H1 (cell line): ENCODE results near the gene HOXA11. TPM values are rescaled to one million over a fixed set of nuclear protein-coding genes. Genes with fewer than 3 reads are reported as not detected.

Experiments used
- CTCF ChIA-PET: fragments of 300-600 bp; sonication (Branson Sonifier 250); formaldehyde crosslinking; loops from one replicate; lab custom pipeline; 2021; ENCODE audit not compliant: partially characterized antibody; lab: Charles Lee
- POLR2A ChIA-PET: fragments of 300-600 bp; sonication (Branson Sonifier 250); formaldehyde crosslinking; loops from one replicate; lab custom pipeline; 2021; ENCODE audit warnings: inconsistent platforms; ENCODE audit not compliant: partially characterized antibody; lab: Charles Lee
- DNase-seq, 2 experiments: peaks; one replicate each; pipeline versions ENCODE4 v3.0.0 to v3.0.0-alpha.2; 2010 to 2022; ENCODE audit warnings: low spot score in 2 of 2, low read depth in 1 of 2, mixed read lengths in 1 of 2
- FAIRE-seq: peaks from 2 replicates; lab custom pipeline; 2011; peaks lifted over from hg19 to GRCh38; lab: Jason Lieb, UNC
- H2AFZ ChIP-seq: 2 replicates; pipeline ENCODE4 v1.8.1; 2012; ENCODE audit warnings: low read length, inconsistent platforms
- H2AK5ac ChIP-seq: 2 replicates; pipeline ENCODE4 v1.6.1; 2013; ENCODE audit warnings: low read depth, low read length
- H2BK120ac ChIP-seq: replicated peaks from 2 replicates; pipeline ENCODE3; 2013; ENCODE audit warnings: low read depth, low read length, inconsistent platforms
- H2BK12ac ChIP-seq: 2 replicates; pipeline ENCODE4 v1.6.1; 2013; ENCODE audit warnings: low read depth, low read length
- H2BK15ac ChIP-seq: 2 replicates; pipeline ENCODE4 v1.6.1; 2013; ENCODE audit warnings: low read length
- H2BK20ac ChIP-seq: 2 replicates; pipeline ENCODE4 v1.6.1; 2013; ENCODE audit warnings: low read length
- H2BK5ac ChIP-seq: 2 replicates; pipeline ENCODE4 v1.6.1; 2013; ENCODE audit warnings: low read depth, low read length
- H3K14ac ChIP-seq: 2 replicates; pipeline ENCODE4 v1.6.1; 2013; ENCODE audit warnings: inconsistent platforms; ENCODE audit not compliant: insufficient read length
- H3K18ac ChIP-seq: 2 replicates; pipeline ENCODE4 v1.6.1; 2013; ENCODE audit warnings: low read length; ENCODE audit errors: extremely low read depth
- H3K23ac ChIP-seq: 2 replicates; pipeline ENCODE4 v1.6.1; 2013; ENCODE audit warnings: inconsistent platforms; ENCODE audit not compliant: insufficient read length
- H3K23me2 ChIP-seq: 2 replicates; pipeline ENCODE4 v1.6.1; 2013; ENCODE audit warnings: low read depth, low read length
- H3K27ac ChIP-seq: 2 replicates; pipeline ENCODE4 v1.6.1; 2011; ENCODE audit warnings: low read depth, low read length, inconsistent platforms
- H3K27me3 ChIP-seq, 4 experiments: replicated peaks in 1 of 4; 1 replicate in 1 of 4; 2 replicates in 3 of 4; pipeline versions ENCODE4 v1.6.1 to v1.8.1; 2011 to 2013; ENCODE audit warnings: low read length in 3 of 4, mild to moderate bottlenecking in 3 of 4, inconsistent platforms in 2 of 4, mixed read lengths in 2 of 4, moderate library complexity in 1 of 4; ENCODE audit not compliant: control insufficient read depth in 3 of 4, insufficient read depth in 3 of 4; ENCODE audit errors: extremely low read depth in 1 of 4
- H3K36me3 ChIP-seq, 4 experiments: 2 replicates each; pipeline versions ENCODE4 v1.6.1 to v1.8.1; 2011 to 2013; ENCODE audit warnings: mild to moderate bottlenecking in 4 of 4, low read length in 3 of 4, moderate library complexity in 2 of 4, control low read depth in 1 of 4, inconsistent platforms in 1 of 4; ENCODE audit not compliant: insufficient read depth in 4 of 4, control insufficient read depth in 2 of 4
- H3K4ac ChIP-seq: replicated peaks from 2 replicates; pipeline ENCODE3; 2013; ENCODE audit warnings: low read length, low read depth, mixed read lengths, inconsistent platforms; ENCODE audit not compliant: insufficient read length
- H3K4me1 ChIP-seq, 4 experiments: replicated peaks in 1 of 4; 1 replicate in 1 of 4; 2 replicates in 3 of 4; pipeline versions ENCODE4 v1.6.1 to v1.8.1; 2011 to 2013; ENCODE audit warnings: low read length in 3 of 4, inconsistent platforms in 2 of 4, mixed read lengths in 1 of 4; ENCODE audit not compliant: insufficient read depth in 4 of 4, control insufficient read depth in 3 of 4
- H3K4me2 ChIP-seq, 2 experiments: 2 replicates each; pipeline versions ENCODE4 v1.6.1 to v1.8.1; 2011 to 2013; ENCODE audit warnings: low read depth in 2 of 2, low read length in 2 of 2, control low read depth in 1 of 2, inconsistent platforms in 1 of 2, mild to moderate bottlenecking in 1 of 2; ENCODE audit not compliant: insufficient read depth in 1 of 2
- H3K4me3 ChIP-seq, 4 experiments: fragments of 200-600, 300-600 bp in 1 of 4; sonication (generic), shearing (Covaris generic), sonication (Bioruptor Twin) in 1 of 4; 2 replicates each; pipeline versions ENCODE4 v1.5.1 to v1.8.1; 2011 to 2016; ENCODE audit warnings: low read length in 4 of 4, low read depth in 3 of 4, control low read depth in 2 of 4, inconsistent platforms in 2 of 4, mild to moderate bottlenecking in 2 of 4, mixed read lengths in 1 of 4, moderate library complexity in 1 of 4; ENCODE audit not compliant: insufficient read depth in 2 of 4; ENCODE audit errors: extremely low read depth in 1 of 4
- H3K56ac ChIP-seq: replicated peaks from 2 replicates; pipeline ENCODE3; 2013; ENCODE audit warnings: low read depth, mild to moderate bottlenecking, mixed read lengths, low read length, inconsistent platforms; ENCODE audit not compliant: insufficient read length
- H3K79me1 ChIP-seq: 2 replicates; pipeline ENCODE4 v1.6.1; 2013; ENCODE audit warnings: low read depth, low read length, control low read depth
- H3K79me2 ChIP-seq, 2 experiments: 2 replicates each; pipeline versions ENCODE4 v1.6.1 to v1.8.1; 2012 to 2013; ENCODE audit warnings: low read length in 2 of 2, mild to moderate bottlenecking in 2 of 2, inconsistent platforms in 1 of 2; ENCODE audit not compliant: insufficient read depth in 2 of 2, control insufficient read depth in 1 of 2
- H3K9ac ChIP-seq, 4 experiments: replicated peaks in 1 of 4; 1 replicate in 1 of 4; 2 replicates in 3 of 4; pipeline versions ENCODE4 v1.6.1 to v1.8.1; 2011 to 2013; ENCODE audit warnings: low read depth in 3 of 4, low read length in 3 of 4, control low read depth in 2 of 4, mild to moderate bottlenecking in 2 of 4, moderate library complexity in 2 of 4, inconsistent platforms in 1 of 4; ENCODE audit errors: extremely low read depth in 1 of 4
- H3K9me3 ChIP-seq, 2 experiments: 2 replicates each; pipeline versions ENCODE4 v1.6.1 to v1.8.1; 2012 to 2013; ENCODE audit warnings: mild to moderate bottlenecking in 2 of 2, moderate library complexity in 2 of 2, control low read depth in 1 of 2, inconsistent platforms in 1 of 2, low read depth in 1 of 2, low read length in 1 of 2, mixed read lengths in 1 of 2; ENCODE audit not compliant: insufficient read depth in 2 of 2
- H4K20me1 ChIP-seq, 2 experiments: replicated peaks in 1 of 2; 2 replicates each; pipeline versions ENCODE3 to v1.8.1; 2011 to 2013; ENCODE audit warnings: inconsistent platforms in 2 of 2, low read length in 2 of 2, mild to moderate bottlenecking in 1 of 2; ENCODE audit not compliant: insufficient read depth in 2 of 2, control insufficient read depth in 1 of 2
- H4K5ac ChIP-seq: 2 replicates; pipeline ENCODE4 v1.6.1; 2013; ENCODE audit warnings: low read length, low read depth, mixed read lengths, inconsistent platforms; ENCODE audit not compliant: insufficient read length
- H4K8ac ChIP-seq: 2 replicates; pipeline ENCODE4 v1.8.0; 2013; ENCODE audit warnings: mild to moderate bottlenecking, moderate library complexity, low read length, inconsistent platforms; ENCODE audit not compliant: insufficient read depth; ENCODE audit errors: extremely low read depth
- H4K91ac ChIP-seq: replicated peaks from 2 replicates; pipeline ENCODE3; 2013; ENCODE audit warnings: low read length, mixed read lengths, inconsistent platforms; ENCODE audit not compliant: insufficient read length
- BRCA1 ChIP-seq: IDR thresholded peaks from 2 replicates; pipeline ENCODE4 v1.6.1; 2012; ENCODE audit warnings: low read depth, low read length, improper control_type of control experiment
- CHD2 ChIP-seq: IDR thresholded peaks from 2 replicates; pipeline ENCODE4 v1.6.1; 2012; ENCODE audit warnings: low read length, improper control_type of control experiment
- EZH2 ChIP-seq: fragments of 200-600 bp; sonication (generic); IDR thresholded peaks from 2 replicates; pipeline ENCODE4 v1.7.1; 2012; ENCODE audit warnings: low read depth, mild to moderate bottlenecking, moderate library complexity, low read length, inconsistent platforms; ENCODE audit not compliant: severe bottlenecking
- RNF2 ChIP-seq: fragments of 200-900, 300-1000 bp; sonication (generic); IDR thresholded peaks from 2 replicates; pipeline ENCODE4 v1.7.1; 2016; ENCODE audit warnings: borderline replicate concordance, low read depth, mild to moderate bottlenecking, antibody characterized with exemption, low read length; ENCODE audit not compliant: poor library complexity, severe bottlenecking; ENCODE audit errors: missing control alignments
- SUZ12 ChIP-seq: fragments of 200-600 bp; sonication (generic); IDR thresholded peaks from 2 replicates; pipeline ENCODE4 v1.6.1; 2012; ENCODE audit warnings: mild to moderate bottlenecking, inconsistent platforms, low read length, moderate library complexity, mixed read lengths
- WGBS, 2 experiments: shearing (Covaris generic) in 1 of 2; methylation state at CpG; one replicate each; pipeline versions ENCODE4 v1.1.6 to v1.1.7; 2013 to 2015; ENCODE audit warnings: low lambda C conversion rate in 2 of 2, mixed read lengths in 2 of 2, inconsistent platforms in 1 of 2, low coverage in 1 of 2, missing lambda C conversion rate in 1 of 2; ENCODE audit not compliant: insufficient replicate concordance in 2 of 2, insufficient coverage in 1 of 2, insufficient read length in 1 of 2; ENCODE audit errors: extremely low coverage in 1 of 2, missing lambda C conversion rate in 1 of 2; 5-methylcytosine and 5-hydroxymethylcytosine counted together
- polyA plus RNA-seq, 7 experiments: library from polyadenylated mRNA; depleted of rRNA in 3 of 7; stranded (reverse) in 5 of 7; unstranded in 2 of 7; fragments of >200 nt in 5 of 7; fragments of 200-250 nt in 2 of 7; gene quantifications; 1 replicate in 5 of 7; 2 replicates in 1 of 7; 4 replicates in 1 of 7; pipeline versions ENCODE4 v1.2.1 to v1.2.3, GENCODE V29; 2011 to 2013; ENCODE audit warnings: missing spikeins in 2 of 7, mixed read lengths in 2 of 7
- total RNA-seq: library from RNA; stranded (reverse); fragmentation: NEBNext Ultra II Directional; extraction: Animal tissue kit (Norgen Biotek cat#: 25700); gene quantifications from 2 replicates; pipeline ENCODE4 v1.2.1, GENCODE V29; 2021

HOXA11 gene
- total and polyA plus RNA-seq, 2 of the 8 experiments (the other 6 are each of a cell fraction or from before 2014, with no cell fraction given) = not detected

GRCh38 chr7:27179030-27179429, 6.0 kb downstream of the HOXA11 start:
- Histone ChIP-seq H3K9me3 (no peaks in the 10 kb centered on the region), H4K20me1 (peaks cover 42 to 54% of the 10 kb centered on the region in 2 experiments)

More at GRCh38 chr7:27179030-27179429, 6.0 kb downstream of the HOXA11 start:
- Histone ChIP-seq H2BK15ac (no peak overlapping the region), H2BK20ac (no peak overlapping the region), H3K79me1 (no peaks in the 10 kb centered on the region), H3K23ac (no peak overlapping the region), H3K27me3 (peaks cover 99 to 100% (median 100%) of the 10 kb centered on the region in 4 experiments), H3K9ac (no peak overlapping the region), H3K56ac (no peak overlapping the region), H3K79me2 (no peaks in the 10 kb centered on the region), H4K5ac (no peak overlapping the region), H3K4me2 (peak overlapping the region in 1 of 2 experiments; percentile 18; a peak in 1 of 4 replicates), H2BK12ac (no peak overlapping the region), H3K36me3 (peaks cover 0 to 8% (median 0%) of the 10 kb centered on the region in 4 experiments; a peak in 1 of 8 replicates), H3K4ac (no peak overlapping the region), H3K4me1 (peaks cover 0 to 7% (median 4%) of the 10 kb centered on the region in 4 experiments; a peak in 5 of 7 replicates), H2AK5ac (no peak overlapping the region), H3K27ac (no peak overlapping the region), H2AFZ (no peak overlapping the region), H2BK120ac (no peak overlapping the region), H3K18ac (no peak overlapping the region), H4K91ac (no peak overlapping the region), H3K23me2 (no peaks in the 10 kb centered on the region; the same call in 1 of the 2 replicates), H3K4me3 (peak overlapping the region in 1 of 4 experiments; percentile 8; a peak in 1 of 8 replicates), H3K14ac (no peak overlapping the region), H2BK5ac (no peak overlapping the region), H4K8ac (no peak overlapping the region)
- no peak for FAIRE-seq
- CTCF ChIA-PET = interaction anchor here (0.6 to 2.7 kb wide), 31 partner anchors 8 to 1282 kb away, joined by 3 to 26 read pairs (median 4); partner anchors contain the start of genes HOXA13, HOXA3, HOXA5 and HOXA7
- POLR2A ChIA-PET = interaction anchor here (0.6 kb wide), 1 partner anchor 485 kb away, joined by 3 read pairs; no protein-coding TSS in a partner anchor
- DNase-seq = peak in 1 of 2 experiments; percentile 43
- TF ChIP-seq BRCA1 (no peak), EZH2 (peak; percentile 71), CHD2 (no peak), RNF2 (peak; percentile 69), SUZ12 (peak; percentile 79)
- 16% methylated on average over 14 of the region's 14 CpGs; no CpG with 5 or more reads in 1 of the 2 experiments for WGBS, 2 experiments
